Measurements from ENCODE around the gene C10orf67.

Gene C10orf67

GRCh38 chr10:23198940-23199767, 145.4 kb downstream of the C10orf67 start:
- TF ChIP-seq CTCF (IDR thresholded peaks at IDR 0.05; ENCODE audit: low read depth, low read length, missing control alignments), result no peak
- no peak overlapping the region for H3K4me3 ChIP-seq (ENCODE audit: low read depth, low read length)
- no peak for DNase-seq (ENCODE audit: low read depth)

GRCh38 chr10:23198610-23198939, 146.0 kb downstream of the C10orf67 start:
- no peak for TF ChIP-seq CTCF (IDR thresholded peaks at IDR 0.05; ENCODE audit: low read depth, low read length, missing control alignments)
- no peak overlapping the region for H3K4me3 ChIP-seq (ENCODE audit: low read depth, low read length)

GRCh38 chr10:23197416-23197861, 147.2 kb downstream of the C10orf67 start:
- TF ChIP-seq CTCF (IDR thresholded peaks at IDR 0.05; ENCODE audit: low read depth, low read length, missing control alignments), result no peak
- no peak overlapping the region for H3K4me3 ChIP-seq (ENCODE audit: low read depth, low read length)
- DNase-seq (ENCODE audit: low read depth), result no peak

More at GRCh38 chr10:23198610-23198939, 146.0 kb downstream of the C10orf67 start:
- no peak for DNase-seq (ENCODE audit: low read depth)

GRCh38 chr10:23196915-23197314, 147.7 kb downstream of the C10orf67 start:
- H3K4me3 ChIP-seq (ENCODE audit: low read depth, low read length), result no peak overlapping the region
- DNase-seq (ENCODE audit: low read depth), result no peak
- no peak for TF ChIP-seq CTCF (IDR thresholded peaks at IDR 0.05; ENCODE audit: low read depth, low read length, missing control alignments)

- no peak for TF ChIP-seq CTCF (IDR thresholded peaks at IDR 0.05; ENCODE audit: low read depth, low read length, missing control alignments)
- no peak overlapping the region for H3K4me3 ChIP-seq (ENCODE audit: low read depth, low read length)
- DNase-seq (ENCODE audit: low read depth), result no peak
Observed at GRCh38 chr10:23195846-23196600, 148.6 kb downstream of the C10orf67 start.

- no peak for TF ChIP-seq CTCF (IDR thresholded peaks at IDR 0.05; ENCODE audit: low read depth, low read length, missing control alignments)
- DNase-seq (ENCODE audit: low read depth), result no peak
Observed at GRCh38 chr10:23194966-23195845, 149.4 kb downstream of the C10orf67 start.

More at GRCh38 chr10:23194966-23195845, 149.4 kb downstream of the C10orf67 start:
- H3K4me3 ChIP-seq (ENCODE audit: low read depth, low read length), result no peak overlapping the region
